GM18951 (cell line): ENCODE measurements around the gene RFX4.

ENCODE experiments used
- POLR2A ChIP-seq: IDR thresholded peaks from 4 replicates; pipeline ENCODE4 v1.6.1; 2011; ENCODE audit warnings: mild to moderate bottlenecking; ENCODE audit not compliant: insufficient read length, insufficient read depth; ENCODE audit errors: extremely low read depth
- in situ Hi-C: fragments of 300-500 bp; cut with MboI; formaldehyde crosslinking; loops from one replicate; pipeline ENCODE4 v1.12.0; 2022; ENCODE audit warnings: low sequenced_read_pairs, mixed read lengths, inconsistent platforms; ENCODE audit not compliant: unreplicated experiment

RFX4 gene

DNA sequence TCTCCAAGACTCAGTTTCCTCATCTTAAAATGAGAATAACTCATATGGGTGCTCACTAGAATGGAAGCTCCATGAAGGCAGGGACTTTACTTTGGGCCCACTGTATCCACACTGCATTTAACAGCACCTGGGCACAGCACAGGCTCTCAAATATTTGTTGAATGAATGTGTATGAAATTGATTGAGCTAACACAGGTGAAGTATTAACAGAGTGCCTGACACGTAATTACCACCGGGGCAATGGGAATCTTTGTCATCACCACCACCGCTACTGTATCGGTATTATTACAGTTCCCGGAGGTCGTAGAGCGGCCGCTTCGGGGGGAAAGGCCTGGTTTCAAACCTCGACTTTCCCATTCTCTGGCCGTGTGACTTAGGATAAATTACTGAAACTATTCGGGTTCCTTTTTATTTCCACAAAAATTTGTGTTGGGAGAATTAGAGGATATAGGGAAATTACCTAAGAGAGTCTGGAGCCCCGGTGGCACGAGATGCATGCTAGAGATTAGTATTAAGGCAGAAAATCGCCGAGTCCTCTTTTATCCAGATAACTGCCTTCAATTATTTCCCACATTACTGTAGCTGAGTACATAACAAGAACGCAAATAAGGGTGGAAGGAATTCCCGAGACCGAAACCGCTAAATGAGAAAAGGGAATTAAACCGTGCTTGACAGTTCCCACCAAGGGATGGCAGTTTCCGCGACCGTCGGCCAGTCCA lies 190.6 kb downstream of the RFX4 start:
- TF ChIP-seq POLR2A = no peak
- in situ Hi-C loops = no loop called here

DNA sequence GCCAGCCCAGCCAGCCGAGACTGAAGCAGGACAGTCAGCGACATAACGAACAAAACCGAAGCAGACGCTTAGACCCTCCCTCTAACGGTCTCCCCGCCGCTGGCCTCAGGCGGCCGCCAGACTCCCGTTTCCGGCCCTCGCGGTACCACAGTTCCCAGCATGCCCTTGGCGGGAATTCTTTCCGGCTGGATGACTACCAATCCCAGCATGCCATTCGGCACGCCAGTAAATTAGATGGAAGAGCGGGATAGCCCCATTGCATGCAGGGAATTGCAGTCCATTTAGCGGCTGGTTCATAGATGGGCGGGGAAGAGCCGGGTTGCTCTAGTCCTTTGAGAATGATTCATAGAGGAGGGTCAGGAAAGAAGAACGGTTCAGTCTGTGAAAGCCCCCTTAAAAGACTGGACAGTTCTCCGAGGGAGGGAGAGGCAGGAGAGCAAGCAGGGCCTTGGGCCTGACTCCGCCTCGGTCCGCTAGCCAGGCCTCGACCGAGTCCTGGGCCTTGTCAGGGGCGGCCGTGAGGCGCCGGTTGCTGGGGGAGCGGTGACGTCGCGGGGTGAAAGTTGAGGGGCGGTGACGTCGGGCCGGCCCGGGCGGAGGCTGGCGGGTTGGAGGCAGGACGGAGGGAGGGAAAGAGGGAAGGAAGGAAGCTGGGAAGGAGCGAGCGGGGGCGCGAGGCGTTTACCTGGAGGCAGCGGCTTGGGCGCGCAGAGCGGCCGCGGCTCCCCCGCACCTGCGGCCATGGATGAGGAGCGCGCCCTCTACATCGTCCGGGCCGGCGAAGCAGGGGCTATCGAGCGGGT lies 191.4 kb downstream of the RFX4 start, which contains the start of gene RIC8B:
TSS of gene RIC8B (plus strand) at position 678 of the 803 bp plus-strand sequence. CDS start at position 742, 64 bp downstream.
- in situ Hi-C loops = no loop called here
- peak; percentile 77 for TF ChIP-seq POLR2A

DNA sequence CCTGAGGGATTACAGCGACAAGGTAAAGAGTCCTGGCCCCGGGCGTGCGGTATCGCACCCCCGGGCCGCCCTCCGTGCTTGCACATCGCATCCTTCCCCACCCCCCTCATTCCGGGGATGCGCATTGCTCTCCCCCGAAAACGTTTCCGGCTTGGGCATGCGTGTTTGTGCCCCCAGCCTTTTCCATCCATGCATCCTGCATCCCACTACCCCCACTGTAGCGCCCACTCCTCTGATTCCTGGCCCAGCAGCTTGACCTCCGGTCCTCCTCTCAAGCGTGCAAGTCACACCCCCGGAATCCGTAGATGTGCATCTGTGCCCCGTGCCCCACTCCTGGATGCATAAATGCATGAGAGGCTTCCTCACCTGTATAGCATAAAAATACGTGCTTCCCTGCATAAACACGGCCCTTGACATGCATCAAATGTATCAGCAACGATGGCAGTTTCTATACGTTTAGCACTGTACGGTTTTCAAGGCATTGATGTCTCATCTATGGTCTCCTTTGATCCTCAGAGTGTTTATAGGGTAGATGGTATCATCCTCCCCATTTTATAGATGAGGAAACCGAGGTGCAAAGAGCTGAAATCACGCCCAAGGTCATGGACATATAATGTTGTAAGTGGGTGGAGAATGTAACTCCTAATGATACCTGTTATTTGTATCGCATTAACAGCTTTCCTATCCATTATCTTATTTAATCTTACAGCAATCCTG lies 192.2 kb downstream of the RFX4 start:
- no peak for TF ChIP-seq POLR2A
- in situ Hi-C loops = no loop called here

DNA sequence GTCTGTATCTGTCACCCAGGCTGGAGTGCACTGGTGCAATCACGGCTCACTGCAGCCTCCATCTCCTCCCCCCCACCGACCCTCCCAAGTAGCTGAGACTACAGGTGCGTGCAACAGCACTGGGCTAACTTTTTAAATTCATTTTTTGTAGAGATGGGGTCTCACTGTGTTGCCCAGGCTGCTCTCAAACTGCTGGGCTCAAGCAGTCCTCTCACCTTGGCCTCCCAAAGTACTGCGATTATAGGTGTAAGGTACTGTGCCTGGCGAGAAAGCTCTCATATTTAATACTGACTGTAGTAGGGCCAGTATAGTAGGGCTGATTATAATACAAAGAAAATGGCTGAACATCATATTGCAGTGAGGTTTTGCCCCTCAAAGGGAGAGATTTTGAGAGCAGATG lies 194.1 kb downstream of the RFX4 start:
- no peak for TF ChIP-seq POLR2A
- in situ Hi-C loops = no loop called here

DNA sequence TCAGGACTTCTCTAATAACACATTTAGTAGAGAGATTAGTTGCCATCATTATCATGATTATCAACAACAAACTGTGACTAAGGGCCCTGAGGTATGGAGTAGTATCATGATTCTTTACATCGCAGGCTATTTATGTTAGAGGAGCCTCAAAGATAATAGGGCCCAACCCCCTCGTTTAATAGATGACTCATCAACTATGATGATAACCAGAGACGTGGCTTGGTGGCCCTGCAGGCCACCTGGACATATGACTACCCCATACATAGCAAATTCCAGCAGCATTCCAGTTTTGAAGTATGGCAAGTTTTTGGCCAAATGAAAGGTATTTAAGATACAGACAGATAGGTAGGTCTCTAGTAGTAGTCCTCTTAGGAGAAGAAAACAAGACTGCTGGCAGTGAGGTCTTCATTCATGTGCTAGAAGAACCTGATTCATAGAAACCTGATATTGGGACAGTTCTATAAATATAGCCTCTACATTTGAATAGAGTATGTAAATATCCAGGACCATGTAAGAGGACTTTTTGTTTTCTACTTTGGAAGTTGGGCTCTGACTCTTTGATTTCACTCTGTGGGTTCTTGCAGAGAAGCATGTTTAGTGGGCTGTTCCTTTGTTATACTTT lies 197.3 kb downstream of the RFX4 start:
- in situ Hi-C loops = no loop called here

DNA sequence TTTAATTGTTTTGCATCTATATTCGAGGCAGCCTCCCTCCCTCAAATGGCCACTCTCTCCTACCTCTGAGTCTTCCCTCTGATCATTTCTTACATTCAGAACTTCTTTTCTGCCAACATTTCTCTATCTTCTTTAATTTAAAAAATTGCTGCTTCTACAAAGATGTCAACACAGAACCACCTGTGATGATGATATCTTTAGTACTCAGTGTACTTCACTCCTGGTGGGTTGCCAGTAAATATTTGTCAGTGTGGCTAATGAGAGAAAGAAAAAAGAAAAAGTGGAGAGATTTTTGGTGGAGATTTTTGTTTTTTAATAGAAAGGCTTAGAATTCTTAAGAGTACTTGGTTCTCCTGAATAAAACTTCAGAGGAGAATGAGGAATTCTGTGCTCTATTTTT lies 199.8 kb downstream of the RFX4 start:
- TF ChIP-seq POLR2A = no peak
- in situ Hi-C loops = no loop called here

More for the DNA sequence above, 197.3 kb downstream of the RFX4 start:
- TF ChIP-seq POLR2A = no peak

DNA sequence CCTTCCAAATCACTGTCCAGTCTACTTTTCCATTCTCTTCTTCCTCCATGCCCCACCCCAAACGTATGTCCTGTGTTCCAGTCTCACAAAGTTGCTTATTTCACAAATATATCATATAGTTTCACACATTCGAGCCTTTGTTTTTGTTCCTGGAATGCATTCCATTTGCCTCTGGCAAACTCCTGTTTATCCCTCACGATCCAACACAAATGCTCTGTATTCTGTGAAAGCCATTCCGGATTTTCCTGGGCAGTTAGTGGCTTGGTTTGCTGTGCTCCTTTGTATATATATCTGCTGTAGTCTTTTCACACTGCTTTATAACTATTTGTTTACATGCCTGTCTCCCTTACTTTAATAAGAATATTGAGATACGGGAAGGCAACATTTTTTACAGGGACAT lies 200.7 kb downstream of the RFX4 start:
- in situ Hi-C loops = no loop called here
- no peak for TF ChIP-seq POLR2A

DNA sequence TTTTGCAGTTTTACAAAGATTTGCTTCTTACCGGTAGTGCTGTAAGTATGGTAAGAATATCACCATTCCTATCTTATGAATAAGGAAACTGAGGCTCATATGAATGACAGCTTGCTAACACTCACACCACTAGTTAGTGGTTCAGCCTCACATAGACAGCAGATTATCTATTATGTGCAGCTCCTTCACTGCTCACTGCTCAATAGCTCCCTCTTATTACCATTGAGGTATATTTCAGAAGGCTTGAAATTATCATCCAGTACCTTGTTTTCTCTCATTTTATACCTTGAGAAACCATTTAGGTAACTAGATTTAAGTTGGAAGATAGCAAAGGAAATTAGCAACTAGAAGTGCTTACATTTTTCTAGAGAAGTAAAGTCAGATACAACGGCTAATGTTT lies 207.2 kb downstream of the RFX4 start:
- in situ Hi-C loops = no loop called here
- no peak for TF ChIP-seq POLR2A

DNA sequence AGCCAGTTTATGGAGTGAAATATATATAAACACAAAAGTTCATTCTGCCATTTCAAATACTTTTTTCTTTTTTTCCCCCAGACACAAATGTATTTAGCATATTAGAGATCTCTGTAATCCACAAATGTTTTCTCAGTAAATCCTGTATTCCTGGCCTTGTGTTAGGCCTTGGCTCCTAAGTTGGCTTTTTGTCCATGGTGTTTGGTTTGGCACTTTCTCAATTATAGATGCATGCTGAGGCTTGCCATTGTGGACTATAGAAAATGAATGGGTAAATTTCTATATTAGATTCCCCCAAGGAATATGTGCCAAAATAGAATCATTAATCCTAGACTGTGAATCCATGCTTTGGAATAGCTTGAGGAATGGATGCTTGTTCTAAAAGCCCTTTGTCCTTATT lies 208.7 kb downstream of the RFX4 start:
- TF ChIP-seq POLR2A = no peak
- in situ Hi-C loops = no loop called here

DNA sequence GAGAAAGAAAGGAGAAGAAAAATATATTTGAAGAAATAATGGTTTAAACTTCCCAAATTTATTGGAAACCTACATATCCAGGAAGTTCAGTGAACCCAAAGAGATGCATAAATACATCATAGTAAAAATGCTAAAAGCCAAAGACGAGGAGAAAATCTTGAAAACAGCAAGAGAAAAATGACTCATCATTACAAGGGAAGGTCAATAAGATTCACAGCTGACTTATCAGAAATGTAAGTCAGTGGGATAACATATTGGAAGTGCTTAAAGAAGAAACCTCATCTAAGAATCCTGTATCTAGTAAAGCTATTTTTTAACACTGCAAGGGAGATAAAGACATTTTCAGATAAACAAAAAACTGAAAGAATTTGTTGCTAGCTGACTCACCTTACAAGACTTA lies 211.6 kb downstream of the RFX4 start:
- in situ Hi-C loops = no loop called here
- no peak for TF ChIP-seq POLR2A

DNA sequence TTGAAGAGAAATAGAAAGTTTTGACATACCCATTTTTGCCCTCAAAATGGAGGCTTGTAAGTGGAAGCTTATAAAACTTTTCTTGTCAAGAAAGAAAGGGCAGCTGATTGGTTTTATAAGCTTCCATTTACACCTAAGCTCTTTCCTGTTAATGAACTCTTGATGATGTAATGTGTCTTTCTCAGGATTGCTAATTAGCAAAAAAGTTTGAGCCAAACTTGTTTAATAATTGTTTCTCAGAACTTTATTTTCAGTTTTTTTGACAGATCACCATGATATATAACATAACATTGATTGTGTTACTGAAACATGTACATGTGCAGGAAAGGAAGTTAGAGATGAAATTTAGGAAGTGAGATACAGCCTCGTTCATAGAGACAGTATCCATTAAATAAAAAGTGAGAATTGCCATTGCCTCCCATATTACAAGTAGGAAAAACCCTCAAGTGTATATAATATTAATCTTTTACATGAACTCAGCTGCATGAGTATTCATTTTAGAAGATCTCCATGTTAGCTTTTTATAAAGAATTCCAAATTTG lies 218.4 kb downstream of the RFX4 start:
- TF ChIP-seq POLR2A = no peak
- in situ Hi-C loops = no loop called here

DNA sequence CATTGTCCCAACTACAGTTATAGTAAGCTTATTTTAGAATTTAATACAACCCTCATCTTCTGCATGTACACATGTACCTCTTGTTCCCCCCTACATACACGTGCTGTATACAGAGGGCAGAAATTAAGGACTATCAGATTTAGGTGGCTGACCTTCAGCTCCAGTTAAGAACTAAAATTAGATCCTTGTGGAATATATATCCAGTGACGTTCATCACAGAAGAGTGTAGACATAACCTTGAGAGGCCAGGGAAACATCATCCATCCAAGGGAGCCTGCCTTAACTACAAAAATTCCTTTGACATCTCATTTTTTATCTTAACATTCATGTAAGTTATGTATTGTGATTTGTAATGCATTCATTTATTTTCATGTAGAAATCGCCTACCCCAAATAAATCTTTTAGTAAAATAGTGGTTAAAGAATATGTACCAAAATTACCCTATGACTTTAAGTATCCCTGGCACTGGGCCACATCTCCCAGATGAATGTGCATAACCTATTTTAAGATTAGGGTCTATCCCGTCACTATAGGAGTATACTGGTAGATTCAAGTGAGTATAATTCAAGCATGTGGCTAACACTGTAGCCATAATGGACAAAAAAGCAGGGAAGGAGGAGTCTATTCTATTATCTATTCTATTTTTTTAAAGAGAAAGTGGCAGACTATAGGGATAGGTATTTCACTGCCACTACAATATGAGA lies 219.2 kb downstream of the RFX4 start:
- TF ChIP-seq POLR2A = no peak
- in situ Hi-C loops = no loop called here
